Loucy (cell line): ENCODE measurements around the gene CPED1.

Experiments used
- H2AFZ ChIP-seq: fragments of 200-600 bp; sonication (generic); 2 replicates; pipeline ENCODE4 v1.6.0; 2016; ENCODE audit warnings: antibody characterized with exemption, mild to moderate bottlenecking, low read length, moderate library complexity
- H3F3A ChIP-seq: fragments of 200-600 bp; 2 replicates; pipeline ENCODE4 v1.6.0; 2016; ENCODE audit warnings: antibody characterized with exemption, low read depth, mild to moderate bottlenecking
- H3K27me3 ChIP-seq: fragments of 200-600 bp; sonication (generic); 2 replicates; pipeline ENCODE4 v1.6.1; 2014; ENCODE audit warnings: low read length, mild to moderate bottlenecking; ENCODE audit not compliant: insufficient read depth, poor library complexity, severe bottlenecking
- H3K36me3 ChIP-seq: fragments of 200-600 bp; sonication (generic); 2 replicates; pipeline ENCODE4 v1.6.1; 2016; ENCODE audit warnings: low read length; ENCODE audit not compliant: insufficient read depth
- H3K4me1 ChIP-seq: fragments of 200-600 bp; sonication (generic); 2 replicates; pipeline ENCODE4 v1.5.1; 2014; ENCODE audit warnings: low read length, mild to moderate bottlenecking; ENCODE audit not compliant: insufficient read depth, poor library complexity, severe bottlenecking
- H3K4me2 ChIP-seq: fragments of 200-600 bp; sonication (generic); 2 replicates; pipeline ENCODE4 v1.6.0; 2014; ENCODE audit warnings: antibody characterized with exemption, low read length, low read depth, mild to moderate bottlenecking; ENCODE audit not compliant: poor library complexity, severe bottlenecking
- H3K4me3 ChIP-seq: fragments of 200-600 bp; sonication (generic); 2 replicates; pipeline ENCODE4 v1.5.1; 2014; ENCODE audit warnings: low read length, mild to moderate bottlenecking, mixed read lengths; ENCODE audit not compliant: poor library complexity, severe bottlenecking
- H3K79me2 ChIP-seq: fragments of 200-600 bp; sonication (generic); 2 replicates; pipeline ENCODE4 v1.6.1; 2014; ENCODE audit warnings: low read length; ENCODE audit not compliant: insufficient read depth
- H3K9ac ChIP-seq: fragments of 200-600 bp; sonication (generic); 2 replicates; pipeline ENCODE4 v1.6.0; 2014; ENCODE audit warnings: mild to moderate bottlenecking, low read depth, low read length, moderate library complexity; ENCODE audit not compliant: poor library complexity, severe bottlenecking
- H3K9me2 ChIP-seq: fragments of 200-600 bp; sonication (generic); replicated peaks from 2 replicates; pipeline ENCODE4 v1.6.1; 2016; ENCODE audit warnings: low read depth, low read length, mixed read lengths
- H3K9me3 ChIP-seq: fragments of 200-600 bp; sonication (generic); 2 replicates; pipeline ENCODE4 v1.6.1; 2014; ENCODE audit warnings: mild to moderate bottlenecking, antibody characterized with exemption, low read length, low read depth; ENCODE audit not compliant: insufficient read depth
- H4K20me1 ChIP-seq: fragments of 200-600 bp; sonication (generic); 2 replicates; pipeline ENCODE4 v1.6.0; 2014; ENCODE audit warnings: antibody characterized with exemption, low read length, mild to moderate bottlenecking; ENCODE audit not compliant: insufficient read depth, poor library complexity, severe bottlenecking
- CTCF ChIP-seq: fragments of 200-600 bp; sonication (generic); conservative IDR thresholded peaks from 2 replicates; pipeline ENCODE4 v1.5.1; 2014; ENCODE audit warnings: mild to moderate bottlenecking, antibody characterized with exemption, low read length
- EZH2phosphoT487 ChIP-seq: fragments of 200-600 bp; IDR thresholded peaks from 2 replicates; pipeline ENCODE4 v1.6.1; 2018; ENCODE audit warnings: antibody characterized with exemption, mild to moderate bottlenecking, moderate library complexity, borderline replicate concordance

CPED1 gene

GRCh38 chr7:121043314-121044234 is 55.1 kb downstream of the CPED1 start:
- Histone ChIP-seq H2AFZ (no peak overlapping the region), H3K9ac (no peak overlapping the region), H3K27me3 (no peaks in the 10 kb centered on the region), H3K36me3 (no peaks in the 10 kb centered on the region), H3K9me3 (no peaks in the 10 kb centered on the region), H3F3A (no peaks in the 10 kb centered on the region), H3K4me1 (no peaks in the 10 kb centered on the region), H3K4me3 (no peak overlapping the region), H3K9me2 (no peaks in the 10 kb centered on the region), H3K79me2 (no peaks in the 10 kb centered on the region), H4K20me1 (no peaks in the 10 kb centered on the region), H3K4me2 (no peak overlapping the region)
- no peak for TF ChIP-seq EZH2phosphoT487
- TF ChIP-seq CTCF: no peak

- H3K36me3 ChIP-seq: no peaks in the 10 kb centered on the region
- no peaks in the 10 kb centered on the region for H3K79me2 ChIP-seq
- no peak overlapping the region for H3K4me2 ChIP-seq
- H3K9ac ChIP-seq: no peak overlapping the region
- H3K4me1 ChIP-seq: no peaks in the 10 kb centered on the region
- no peaks in the 10 kb centered on the region for H3K27me3 ChIP-seq
- no peak overlapping the region for H2AFZ ChIP-seq
- H4K20me1 ChIP-seq: no peaks in the 10 kb centered on the region
- no peaks in the 10 kb centered on the region for H3K9me2 ChIP-seq
- no peaks in the 10 kb centered on the region for H3K9me3 ChIP-seq
- H3K4me3 ChIP-seq: no peak overlapping the region
- H3F3A ChIP-seq: no peaks in the 10 kb centered on the region
- TF ChIP-seq CTCF: no peak
- TF ChIP-seq EZH2phosphoT487: no peak
These were observed 56.6 kb downstream of the CPED1 start for GRCh38 chr7:121045090-121045489.

- H3K9ac ChIP-seq: no peak overlapping the region
These were observed 57.5 kb downstream of the CPED1 start for GRCh38 chr7:121046009-121046408.

More at GRCh38 chr7:121046009-121046408, 57.5 kb downstream of the CPED1 start:
- Histone ChIP-seq H3K4me1 (no peaks in the 10 kb centered on the region), H3K79me2 (no peaks in the 10 kb centered on the region), H4K20me1 (no peaks in the 10 kb centered on the region), H3F3A (no peaks in the 10 kb centered on the region), H3K9me2 (no peaks in the 10 kb centered on the region), H3K9me3 (no peaks in the 10 kb centered on the region), H3K4me2 (no peak overlapping the region), H3K27me3 (no peaks in the 10 kb centered on the region), H2AFZ (no peak overlapping the region), H3K36me3 (no peaks in the 10 kb centered on the region), H3K4me3 (no peak overlapping the region)
- no peak for TF ChIP-seq CTCF
- TF ChIP-seq EZH2phosphoT487: no peak
